ENCODE measurements around the gene TCEA2. TPM values are rescaled to one million over a fixed set of nuclear protein-coding genes. Genes with fewer than 3 reads are reported as not detected.

Gene TCEA2
- total RNA-seq, 1 donor from 2014 or later, result 8.4 TPM

- Histone ChIP-seq H3K4me1 (ENCODE audit: control insufficient read depth in 3 of 3, insufficient read depth in 3 of 3, low read length in 3 of 3) (peaks cover 2 to 22% (median 18%) of the 10 kb centered on the region in 3 donors), H3K36me3 (ENCODE audit: control insufficient read depth in 3 of 3, insufficient read depth in 3 of 3, low read length in 3 of 3) (no peaks in the 10 kb centered on the region), H3K9ac (ENCODE audit: low read depth in 1 of 3, low read length in 3 of 3) (peak overlapping the region in 1 of 3 donors; percentile 45), H3K4me3 (ENCODE audit: low read length in 3 of 3) (peak overlapping the region in 1 of 3 donors; percentile 13), H3K27me3 (ENCODE audit: control insufficient read depth in 3 of 3, insufficient read depth in 3 of 3, low read length in 3 of 3) (peaks cover 22 to 56% (median 46%) of the 10 kb centered on the region in 3 donors), H3K9me3 (ENCODE audit: control insufficient read depth in 3 of 3, low read length in 3 of 3) (no peaks in the 10 kb centered on the region), H3K27ac (ENCODE audit: low read depth, low read length) (peak overlapping the region; percentile 76)
These were observed 6.9 kb upstream of the TCEA2 start for GRCh38 chr20:64055893-64056638.

DNA sequence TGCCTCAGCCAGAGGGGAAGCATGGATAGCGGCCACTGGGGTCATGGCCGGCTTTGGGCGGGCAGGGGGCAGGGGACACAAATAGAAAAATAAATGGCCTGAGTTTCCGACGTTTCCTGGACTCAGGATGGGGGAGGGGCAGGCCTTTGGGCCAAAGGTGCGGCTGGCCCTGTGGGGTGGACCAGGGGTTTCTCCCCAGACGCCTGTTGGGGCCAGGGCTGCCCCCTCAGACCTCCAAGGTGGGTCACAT, 6.4 kb upstream of the TCEA2 start:
- H3K9ac ChIP-seq (ENCODE audit: low read depth in 1 of 3, low read length in 3 of 3), result no peak overlapping the region
- peaks cover 2 to 22% (median 18%) of the 10 kb centered on the region in 3 donors for H3K4me1 ChIP-seq (ENCODE audit: control insufficient read depth in 3 of 3, insufficient read depth in 3 of 3, low read length in 3 of 3)
- no peak overlapping the region for H3K4me3 ChIP-seq (ENCODE audit: low read length in 3 of 3)
- peak overlapping the region; percentile 66 for H3K27ac ChIP-seq (ENCODE audit: low read depth, low read length)
- H3K9me3 ChIP-seq (ENCODE audit: control insufficient read depth in 3 of 3, low read length in 3 of 3), result no peaks in the 10 kb centered on the region
- H3K27me3 ChIP-seq (ENCODE audit: control insufficient read depth in 3 of 3, insufficient read depth in 3 of 3, low read length in 3 of 3), result peaks cover 17 to 51% (median 41%) of the 10 kb centered on the region in 3 donors
- H3K36me3 ChIP-seq (ENCODE audit: control insufficient read depth in 3 of 3, insufficient read depth in 3 of 3, low read length in 3 of 3), result no peaks in the 10 kb centered on the region

- Histone ChIP-seq H3K4me3 (ENCODE audit: low read length in 3 of 3) (peak overlapping the region in 2 of 3 donors; percentile 45 to 49), H3K9me3 (ENCODE audit: control insufficient read depth in 3 of 3, low read length in 3 of 3) (no peaks in the 10 kb centered on the region), H3K36me3 (ENCODE audit: control insufficient read depth in 3 of 3, insufficient read depth in 3 of 3, low read length in 3 of 3) (no peaks in the 10 kb centered on the region), H3K27ac (ENCODE audit: low read depth, low read length) (peak overlapping the region; percentile 66), H3K4me1 (ENCODE audit: control insufficient read depth in 3 of 3, insufficient read depth in 3 of 3, low read length in 3 of 3) (peaks cover 3 to 24% (median 19%) of the 10 kb centered on the region in 3 donors), H3K9ac (ENCODE audit: low read depth in 1 of 3, low read length in 3 of 3) (peak overlapping the region in 2 of 3 donors; percentile 33 to 43), H3K27me3 (ENCODE audit: control insufficient read depth in 3 of 3, insufficient read depth in 3 of 3, low read length in 3 of 3) (peaks cover 13 to 46% (median 36%) of the 10 kb centered on the region in 3 donors)
These were observed 5.9 kb upstream of the TCEA2 start for GRCh38 chr20:64056889-64057627.

DNA sequence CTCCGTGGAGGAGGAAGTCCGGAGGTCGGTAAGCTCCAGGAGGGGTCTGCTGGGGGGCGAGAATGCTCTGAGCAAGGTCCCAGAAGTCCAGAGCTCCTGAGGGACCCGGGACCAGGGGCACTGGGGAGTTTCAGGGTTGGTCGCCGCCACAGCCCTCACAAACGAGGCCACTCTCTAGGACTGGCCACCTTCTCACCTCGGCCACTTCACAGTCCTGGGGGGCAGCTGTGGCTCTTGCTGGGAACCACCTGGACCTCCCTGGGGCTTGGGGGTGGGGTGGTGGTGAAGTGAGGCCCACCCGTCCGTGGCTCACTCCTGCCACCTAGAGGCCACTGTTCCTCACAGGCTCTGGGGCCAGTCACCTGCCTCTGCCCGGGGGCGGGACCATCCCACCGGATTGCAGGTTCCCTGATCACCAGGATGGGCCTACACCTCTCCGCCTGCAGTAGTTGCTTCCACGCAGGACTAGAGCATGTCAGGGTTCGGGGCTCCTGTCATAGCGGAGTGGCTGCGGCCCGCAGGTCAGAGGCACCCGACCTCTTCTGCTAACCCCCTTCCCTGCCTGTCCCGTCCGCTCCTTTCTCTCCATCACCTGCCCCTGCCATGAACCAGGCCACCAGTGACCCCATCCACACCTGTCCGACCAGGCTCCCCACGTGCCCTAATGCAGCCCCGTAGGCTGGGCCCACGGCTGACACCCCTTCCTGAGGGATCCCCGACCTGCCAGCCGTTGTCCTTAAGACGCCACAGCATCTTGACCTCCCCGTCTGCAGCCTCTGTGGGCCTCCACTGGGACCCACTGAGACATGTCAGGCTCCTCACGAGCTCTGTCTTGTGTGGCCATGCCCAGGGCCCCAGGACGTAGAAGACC, 5.1 kb upstream of the TCEA2 start:
- Histone ChIP-seq H3K27ac (ENCODE audit: low read depth, low read length) (peak overlapping the region; percentile 66), H3K4me3 (ENCODE audit: low read length in 3 of 3) (peak overlapping the region in 1 of 3 donors; percentile 45), H3K27me3 (ENCODE audit: control insufficient read depth in 3 of 3, insufficient read depth in 3 of 3, low read length in 3 of 3) (peaks cover 10 to 39% (median 29%) of the 10 kb centered on the region in 3 donors)

DNA sequence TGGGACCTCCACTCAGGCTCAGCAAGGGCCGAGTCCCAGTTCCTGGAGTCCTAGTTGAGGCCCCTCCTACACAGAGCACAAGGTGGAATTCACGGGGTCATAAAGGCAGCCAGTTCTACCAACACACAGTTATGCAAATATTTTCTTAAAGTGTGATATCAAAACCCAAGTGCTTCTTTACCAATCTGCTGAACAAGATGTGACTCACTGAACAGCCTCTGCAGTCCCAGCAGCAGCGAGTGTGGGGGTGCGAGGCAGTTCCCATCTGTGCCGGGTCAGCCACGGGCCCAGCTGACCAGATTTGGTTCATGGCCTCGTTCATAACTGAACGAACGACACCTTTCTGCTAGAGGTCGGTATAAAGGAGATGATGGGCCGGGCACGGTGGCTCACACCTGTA, 4.5 kb upstream of the TCEA2 start:
- peaks cover 8 to 28% (median 19%) of the 10 kb centered on the region in 3 donors for H3K4me1 ChIP-seq (ENCODE audit: control insufficient read depth in 3 of 3, insufficient read depth in 3 of 3, low read length in 3 of 3)
- H3K4me3 ChIP-seq (ENCODE audit: low read length in 3 of 3), result no peak overlapping the region
- no peaks in the 10 kb centered on the region for H3K9me3 ChIP-seq (ENCODE audit: control insufficient read depth in 3 of 3, low read length in 3 of 3)

More for the DNA sequence above, 5.1 kb upstream of the TCEA2 start:
- no peaks in the 10 kb centered on the region for H3K36me3 ChIP-seq (ENCODE audit: control insufficient read depth in 3 of 3, insufficient read depth in 3 of 3, low read length in 3 of 3)
- peak overlapping the region in 1 of 3 donors; percentile 33 for H3K9ac ChIP-seq (ENCODE audit: low read depth in 1 of 3, low read length in 3 of 3)
- H3K4me1 ChIP-seq (ENCODE audit: control insufficient read depth in 3 of 3, insufficient read depth in 3 of 3, low read length in 3 of 3), result peaks cover 8 to 30% (median 22%) of the 10 kb centered on the region in 3 donors
- H3K9me3 ChIP-seq (ENCODE audit: control insufficient read depth in 3 of 3, low read length in 3 of 3), result no peaks in the 10 kb centered on the region

GRCh38 chr20:64062276-64062595, 762 bp upstream of the TCEA2 start:
- Histone ChIP-seq H3K27me3 (ENCODE audit: control insufficient read depth in 3 of 3, insufficient read depth in 3 of 3, low read length in 3 of 3) (peaks cover 3 to 9% (median 5%) of the 10 kb centered on the region in 3 donors), H3K4me1 (ENCODE audit: control insufficient read depth in 3 of 3, insufficient read depth in 3 of 3, low read length in 3 of 3) (peaks cover 19 to 34% (median 31%) of the 10 kb centered on the region in 3 donors), H3K36me3 (ENCODE audit: control insufficient read depth in 3 of 3, insufficient read depth in 3 of 3, low read length in 3 of 3) (no peaks in the 10 kb centered on the region), H3K9me3 (ENCODE audit: control insufficient read depth in 3 of 3, low read length in 3 of 3) (no peaks in the 10 kb centered on the region), H3K9ac (ENCODE audit: low read depth in 1 of 3, low read length in 3 of 3) (peak overlapping the region; percentile 85 to 89 (median 85)), H3K4me3 (ENCODE audit: low read length in 3 of 3) (peak overlapping the region; percentile 72 to 82 (median 76)), H3K27ac (ENCODE audit: low read depth, low read length) (peak overlapping the region; percentile 73)

More for the DNA sequence above, 4.5 kb upstream of the TCEA2 start:
- Histone ChIP-seq H3K9ac (ENCODE audit: low read depth in 1 of 3, low read length in 3 of 3) (no peak overlapping the region), H3K36me3 (ENCODE audit: control insufficient read depth in 3 of 3, insufficient read depth in 3 of 3, low read length in 3 of 3) (no peaks in the 10 kb centered on the region), H3K27ac (ENCODE audit: low read depth, low read length) (no peak overlapping the region), H3K27me3 (ENCODE audit: control insufficient read depth in 3 of 3, insufficient read depth in 3 of 3, low read length in 3 of 3) (peaks cover 10 to 33% (median 23%) of the 10 kb centered on the region in 3 donors)

GRCh38 chr20:64063389-64064144, 569 bp downstream of the TCEA2 start:
- H3K4me3 ChIP-seq (ENCODE audit: low read length in 3 of 3), result peak overlapping the region; percentile 78 to 85 (median 82)
- H3K27ac ChIP-seq (ENCODE audit: low read depth, low read length), result peak overlapping the region; percentile 25
- H3K36me3 ChIP-seq (ENCODE audit: control insufficient read depth in 3 of 3, insufficient read depth in 3 of 3, low read length in 3 of 3), result no peaks in the 10 kb centered on the region
- no peaks in the 10 kb centered on the region for H3K27me3 ChIP-seq (ENCODE audit: control insufficient read depth in 3 of 3, insufficient read depth in 3 of 3, low read length in 3 of 3)
- H3K4me1 ChIP-seq (ENCODE audit: control insufficient read depth in 3 of 3, insufficient read depth in 3 of 3, low read length in 3 of 3), result peaks cover 16 to 28% (median 27%) of the 10 kb centered on the region in 3 donors
- H3K9ac ChIP-seq (ENCODE audit: low read depth in 1 of 3, low read length in 3 of 3), result peak overlapping the region; percentile 76 to 89 (median 76)
- H3K9me3 ChIP-seq (ENCODE audit: control insufficient read depth in 3 of 3, low read length in 3 of 3), result no peaks in the 10 kb centered on the region

DNA sequence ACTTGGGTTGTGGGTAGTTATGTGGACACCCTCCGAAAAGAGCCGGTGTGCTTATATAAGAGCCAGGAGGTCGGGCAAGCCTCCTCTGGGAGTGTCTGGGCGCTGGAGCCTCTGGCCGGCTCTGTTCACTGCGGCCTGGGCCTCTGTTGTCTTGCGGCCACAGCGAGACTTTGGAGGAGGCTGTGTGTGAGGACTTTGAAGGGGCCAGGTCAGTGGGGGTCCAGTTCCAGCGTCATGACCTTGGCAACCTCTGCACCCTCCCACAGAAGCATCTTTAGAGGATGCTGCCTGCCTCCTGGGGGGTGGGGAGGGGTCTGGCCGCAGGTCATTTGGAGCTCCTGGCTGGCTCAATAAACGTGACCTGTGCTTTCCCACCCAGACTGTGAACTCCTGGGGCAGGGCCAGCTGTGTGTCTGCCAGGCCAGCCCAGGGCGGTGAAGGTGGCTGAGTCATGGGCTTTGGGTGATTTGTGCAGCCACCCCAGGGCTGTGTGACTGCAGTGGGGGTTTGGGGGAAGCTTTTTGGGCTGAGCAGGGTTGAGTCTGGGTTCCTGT, 1.2 kb downstream of the TCEA2 start:
- Histone ChIP-seq H3K27me3 (ENCODE audit: control insufficient read depth in 3 of 3, insufficient read depth in 3 of 3, low read length in 3 of 3) (no peaks in the 10 kb centered on the region), H3K4me3 (ENCODE audit: low read length in 3 of 3) (peak overlapping the region; percentile 78 to 85 (median 82)), H3K4me1 (ENCODE audit: control insufficient read depth in 3 of 3, insufficient read depth in 3 of 3, low read length in 3 of 3) (peaks cover 16 to 28% (median 27%) of the 10 kb centered on the region in 3 donors), H3K27ac (ENCODE audit: low read depth, low read length) (no peak overlapping the region), H3K9me3 (ENCODE audit: control insufficient read depth in 3 of 3, low read length in 3 of 3) (no peaks in the 10 kb centered on the region), H3K9ac (ENCODE audit: low read depth in 1 of 3, low read length in 3 of 3) (peak overlapping the region; percentile 76 to 89 (median 76)), H3K36me3 (ENCODE audit: control insufficient read depth in 3 of 3, insufficient read depth in 3 of 3, low read length in 3 of 3) (no peaks in the 10 kb centered on the region)

Data from skeletal muscle tissue (tissue), 4 donors.